ENCODE results near the gene OR9G4.

GRCh38 chr11:56720513-56720912 is 28.0 kb downstream of the OR9G4 start:
- TF ChIP-seq CTCF (conservative IDR thresholded peaks at IDR 0.05; ENCODE audit: low read length) (no peak), EZH2phosphoT487 (IDR thresholded peaks at IDR 0.05; ENCODE audit: borderline replicate concordance, low read depth, low read length) (no peak)

Measured in OCI-LY7 (cell line).